ENCODE measurements around the gene DHX15.

- no peak for TF ChIP-seq YY1 (IDR thresholded peaks at IDR 0.05; ENCODE audit: low read depth)
- TF ChIP-seq, protein P1, sequence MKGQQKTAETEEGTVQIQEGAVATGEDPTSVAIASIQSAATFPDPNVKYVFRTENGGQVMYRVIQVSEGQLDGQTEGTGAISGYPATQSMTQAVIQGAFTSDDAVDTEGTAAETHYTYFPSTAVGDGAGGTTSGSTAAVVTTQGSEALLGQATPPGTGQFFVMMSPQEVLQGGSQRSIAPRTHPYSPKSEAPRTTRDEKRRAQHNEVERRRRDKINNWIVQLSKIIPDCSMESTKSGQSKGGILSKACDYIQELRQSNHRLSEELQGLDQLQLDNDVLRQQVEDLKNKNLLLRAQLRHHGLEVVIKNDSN (IDR thresholded peaks at IDR 0.05) = no peak
- no peak for TF ChIP-seq TAF1 (IDR thresholded peaks at IDR 0.05; ENCODE audit: low read depth)
- TF ChIP-seq REST (IDR thresholded peaks at IDR 0.05; ENCODE audit: low read depth) = no peak
- no peak for TF ChIP-seq FOXM1 (IDR thresholded peaks at IDR 0.05; ENCODE audit: borderline replicate concordance, low read depth)
- no peak for TF ChIP-seq MAX (IDR thresholded peaks at IDR 0.05)
- no peak for TF ChIP-seq TEAD4 (IDR thresholded peaks at IDR 0.05)
- no peak for TF ChIP-seq EGR1 (IDR thresholded peaks at IDR 0.05)
- no peak for TF ChIP-seq EP300 (IDR thresholded peaks at IDR 0.05; ENCODE audit: borderline replicate concordance)
- no peak for TF ChIP-seq CREB1 (IDR thresholded peaks at IDR 0.05; ENCODE audit: low read depth)
- no peak for TF ChIP-seq RAD21 (IDR thresholded peaks at IDR 0.05; ENCODE audit: low read depth)
- no peak for TF ChIP-seq CEBPB (IDR thresholded peaks at IDR 0.05)
These were observed 24.5 kb downstream of the DHX15 start for GRCh38 chr4:24559889-24560288.
